GM21526 (cell line): ENCODE data around the gene RYR2.

Source experiments
- ATAC-seq: cut with Tn5 transposase; IDR thresholded peaks from one replicate; pipeline ENCODE4 v1.9.1; 2021; ENCODE audit warnings: moderate library complexity; ENCODE audit not compliant: unreplicated experiment, low FRiP score

Gene RYR2

DNA sequence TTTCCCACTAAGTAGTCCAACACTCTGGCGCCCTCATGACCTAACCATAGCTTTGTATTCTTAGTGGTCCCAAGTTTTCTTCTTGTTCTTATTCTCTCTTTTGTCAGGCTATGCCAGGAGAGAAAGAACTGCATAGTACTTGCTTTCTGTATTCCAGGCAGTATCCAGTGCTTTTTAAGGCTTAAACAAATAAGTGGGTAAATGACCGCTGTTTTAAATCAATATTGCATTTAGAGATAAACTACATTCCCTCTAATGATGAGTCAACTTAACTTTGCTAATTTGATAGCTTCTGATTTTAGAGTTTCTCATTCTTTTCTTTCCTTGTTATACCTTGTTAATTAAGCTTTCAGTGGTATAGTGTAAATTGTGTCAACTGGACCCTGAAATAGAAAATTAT, 709.1 kb downstream of the RYR2 start:
- no peak for ATAC-seq

DNA sequence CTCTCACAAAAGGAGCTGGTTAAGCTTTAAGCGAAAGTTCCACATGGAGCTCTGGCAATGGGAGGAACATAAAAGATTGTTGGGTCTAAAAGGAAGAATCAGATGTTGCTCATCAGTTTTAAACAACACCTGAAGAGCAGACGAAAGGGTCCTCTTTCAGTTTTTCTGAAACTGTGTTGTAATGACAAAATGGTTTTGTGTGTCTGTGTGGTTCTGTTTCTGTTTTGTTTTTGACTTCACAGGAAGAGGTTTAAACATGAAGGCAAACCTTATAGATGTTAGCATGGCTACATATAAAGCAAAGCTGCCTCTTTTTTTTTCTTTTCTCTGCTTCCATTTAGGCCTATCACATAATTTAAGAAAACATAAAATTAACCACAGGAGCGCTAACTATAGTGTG, 712.6 kb downstream of the RYR2 start:
- ATAC-seq: no peak

GRCh38 chr1:237756304-237756967, 714.5 kb downstream of the RYR2 start:
- no peak for ATAC-seq

DNA sequence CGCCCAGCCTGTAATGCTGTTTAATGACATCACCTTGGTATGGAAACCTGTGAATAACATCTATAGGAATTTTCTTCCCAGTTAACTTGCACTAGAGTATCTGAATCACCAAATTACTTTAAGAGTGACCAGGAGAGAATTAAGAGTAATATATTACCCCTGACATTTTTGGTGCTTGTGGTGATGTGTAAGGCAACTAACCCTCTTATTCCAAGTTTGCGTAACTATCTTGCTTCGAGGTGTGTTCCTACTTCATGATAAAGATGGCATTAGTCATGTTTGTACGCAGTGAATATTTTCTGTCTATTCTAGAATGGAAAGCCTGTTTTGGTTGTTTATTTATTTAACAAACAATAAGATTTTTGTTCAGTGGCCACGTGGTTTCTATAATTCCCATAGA, 717.4 kb downstream of the RYR2 start:
- ATAC-seq: no peak

GRCh38 chr1:237760951-237761350, 719.0 kb downstream of the RYR2 start:
- no peak for ATAC-seq

GRCh38 chr1:237763137-237763536, 721.2 kb downstream of the RYR2 start:
- no peak for ATAC-seq

- ATAC-seq: no peak
Observed at GRCh38 chr1:237763751-237764150, 721.8 kb downstream of the RYR2 start.

DNA sequence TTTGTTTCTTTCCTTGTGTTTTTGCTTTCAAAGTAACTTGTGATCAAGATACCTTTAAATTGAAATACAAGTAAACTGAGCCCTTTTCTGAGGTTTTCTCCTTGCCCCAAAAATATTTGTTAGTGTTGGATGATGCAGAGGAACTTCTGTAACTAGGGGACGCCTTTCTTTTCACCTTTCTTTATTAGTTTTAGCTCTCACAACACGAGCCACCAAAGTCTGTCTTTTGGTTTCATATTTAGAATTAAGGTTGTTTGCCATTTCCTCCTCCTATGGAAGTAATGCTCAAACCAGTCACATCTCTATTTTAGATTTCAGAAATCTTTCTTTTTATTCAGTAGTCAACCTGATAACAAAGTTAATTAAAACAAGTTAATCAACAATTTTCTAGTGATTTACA, 727.9 kb downstream of the RYR2 start:
- no peak for ATAC-seq

DNA sequence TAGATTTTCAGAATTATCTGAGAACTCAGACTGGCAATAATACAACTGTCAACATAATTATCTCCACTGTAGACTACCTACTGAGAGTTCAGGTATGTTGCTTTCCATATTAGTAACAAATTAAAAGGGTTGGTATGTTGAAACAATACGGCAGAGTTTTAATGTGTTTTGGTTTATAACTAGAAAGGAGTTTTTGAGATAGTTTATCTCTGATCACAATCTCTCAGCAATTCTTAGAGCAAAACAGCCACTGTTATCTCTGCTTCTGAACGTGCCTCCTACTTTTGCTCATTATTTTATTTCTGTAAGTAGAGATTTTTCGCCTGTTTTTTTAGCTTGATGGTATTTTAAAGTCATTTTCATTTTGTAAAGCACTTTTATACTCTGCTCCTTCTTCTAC, 730.0 kb downstream of the RYR2 start:
- ATAC-seq: no peak

GRCh38 chr1:237774246-237774645, 732.3 kb downstream of the RYR2 start:
- ATAC-seq: no peak

- ATAC-seq: no peak
Observed at GRCh38 chr1:237779356-237779755, 737.4 kb downstream of the RYR2 start.

- no peak for ATAC-seq
Observed at GRCh38 chr1:237786066-237786719, 744.2 kb downstream of the RYR2 start.

DNA sequence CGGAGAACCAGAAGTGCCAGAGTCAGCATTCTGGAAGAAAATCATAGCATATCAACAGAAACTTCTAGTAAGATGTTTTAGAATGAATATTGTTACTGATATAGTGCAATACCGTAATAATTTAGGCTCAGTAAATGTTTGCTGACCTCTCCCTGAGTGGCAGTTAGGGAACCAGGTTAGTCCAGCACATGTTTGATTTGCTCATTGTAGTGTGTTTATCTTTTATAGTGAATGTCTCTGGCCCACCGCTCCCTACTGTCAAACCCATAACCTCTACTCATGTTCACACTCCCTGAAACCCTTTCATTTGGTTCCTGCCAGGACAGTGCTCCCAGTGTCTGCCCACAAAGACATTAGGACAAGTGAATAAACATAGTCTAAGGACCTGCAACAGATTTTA, 746.1 kb downstream of the RYR2 start:
- ATAC-seq: no peak

DNA sequence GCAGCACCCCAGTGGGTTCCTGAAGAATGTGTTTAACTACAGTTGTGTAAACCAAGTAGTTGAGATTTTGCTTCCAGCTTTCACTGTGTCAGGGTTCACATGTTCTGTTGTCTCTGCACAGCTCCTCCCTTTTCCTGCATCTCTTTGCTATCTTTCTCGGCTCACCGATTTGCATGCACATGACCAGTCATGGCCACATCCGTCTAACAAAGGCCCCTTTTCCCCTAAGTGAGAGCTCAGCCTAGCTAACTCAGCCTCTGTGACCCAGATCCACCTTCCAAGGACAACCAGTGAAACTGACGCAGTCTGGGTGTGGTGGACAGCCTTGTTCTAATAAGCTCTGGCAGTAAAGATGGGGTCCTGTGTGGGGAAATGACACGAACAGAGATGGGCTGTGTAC, 747.6 kb downstream of the RYR2 start:
- ATAC-seq: no peak

- no peak for ATAC-seq
Observed at GRCh38 chr1:237791592-237791991, 749.6 kb downstream of the RYR2 start.

DNA sequence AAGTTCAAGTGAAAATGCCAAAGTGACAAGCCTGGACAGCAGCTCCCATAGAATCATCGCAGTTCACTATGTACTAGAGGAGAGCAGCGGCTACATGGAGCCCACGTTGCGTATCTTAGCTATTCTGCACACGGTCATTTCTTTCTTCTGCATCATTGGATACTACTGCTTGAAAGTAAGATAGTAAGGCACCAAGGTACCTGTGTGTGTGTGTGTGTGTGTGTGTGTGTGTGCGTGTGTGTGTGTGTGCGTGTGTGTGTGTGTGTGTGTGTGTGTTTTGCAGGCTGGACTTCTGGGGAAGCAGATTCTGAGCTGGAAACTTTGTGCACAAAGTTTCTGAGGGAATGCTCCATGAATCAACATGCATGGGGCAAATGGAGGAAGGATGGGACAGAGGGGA, 750.2 kb downstream of the RYR2 start:
- ATAC-seq: no peak

DNA sequence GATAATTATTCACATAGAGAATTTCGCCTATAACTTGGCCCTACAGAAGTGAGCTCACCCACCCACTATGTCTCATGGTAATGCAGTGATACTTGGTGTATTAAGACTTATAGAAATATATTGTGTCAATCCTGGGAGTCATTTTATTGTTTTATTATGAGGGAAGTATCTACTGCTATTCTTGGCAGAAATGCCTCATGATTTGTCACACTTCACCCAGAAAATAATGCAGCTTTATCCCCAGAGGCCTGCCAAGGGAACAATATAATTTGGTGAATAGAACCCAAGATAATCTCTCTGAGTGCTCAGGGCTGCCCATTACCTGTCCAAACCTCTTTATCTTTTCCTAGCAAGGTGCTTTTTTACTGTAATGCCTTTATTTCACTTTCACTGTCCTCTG, 750.7 kb downstream of the RYR2 start:
- no peak for ATAC-seq

DNA sequence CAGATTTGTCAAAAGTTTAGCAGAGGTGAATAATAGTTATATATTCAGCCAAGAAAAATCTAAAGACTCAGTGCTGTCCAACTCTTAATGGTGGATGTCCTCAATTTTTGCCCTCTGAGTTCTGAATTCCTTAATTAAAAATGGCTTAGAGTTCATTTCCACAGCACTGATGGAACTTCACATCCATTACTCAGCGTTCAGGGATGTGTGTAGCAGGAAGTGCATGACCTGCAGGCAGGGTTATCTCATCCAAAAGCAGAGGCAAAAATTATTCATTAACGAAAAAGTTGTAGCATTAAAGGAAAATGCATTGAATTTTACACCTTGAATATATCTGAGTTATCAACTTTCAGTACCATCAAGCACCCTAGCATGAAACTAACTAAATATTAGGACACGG, 752.1 kb downstream of the RYR2 start:
- ATAC-seq: no peak

DNA sequence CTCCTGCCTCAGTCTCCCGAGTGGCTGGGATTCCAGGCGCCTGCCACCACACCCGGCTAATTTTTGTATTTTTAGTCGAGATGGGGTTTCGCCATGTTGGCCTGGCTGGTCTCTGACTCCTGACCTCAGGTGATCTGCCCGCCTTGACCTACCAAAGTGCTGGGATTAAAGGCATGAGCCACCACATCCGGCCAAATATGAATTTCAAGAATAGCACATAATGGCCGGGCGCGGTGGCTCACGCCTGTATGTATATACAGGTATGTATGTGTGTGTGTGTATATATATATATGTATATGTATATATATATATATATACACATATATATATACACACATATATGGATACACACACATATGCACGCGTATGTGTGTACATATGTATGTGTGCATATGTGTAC, 753.6 kb downstream of the RYR2 start:
- ATAC-seq: no peak

DNA sequence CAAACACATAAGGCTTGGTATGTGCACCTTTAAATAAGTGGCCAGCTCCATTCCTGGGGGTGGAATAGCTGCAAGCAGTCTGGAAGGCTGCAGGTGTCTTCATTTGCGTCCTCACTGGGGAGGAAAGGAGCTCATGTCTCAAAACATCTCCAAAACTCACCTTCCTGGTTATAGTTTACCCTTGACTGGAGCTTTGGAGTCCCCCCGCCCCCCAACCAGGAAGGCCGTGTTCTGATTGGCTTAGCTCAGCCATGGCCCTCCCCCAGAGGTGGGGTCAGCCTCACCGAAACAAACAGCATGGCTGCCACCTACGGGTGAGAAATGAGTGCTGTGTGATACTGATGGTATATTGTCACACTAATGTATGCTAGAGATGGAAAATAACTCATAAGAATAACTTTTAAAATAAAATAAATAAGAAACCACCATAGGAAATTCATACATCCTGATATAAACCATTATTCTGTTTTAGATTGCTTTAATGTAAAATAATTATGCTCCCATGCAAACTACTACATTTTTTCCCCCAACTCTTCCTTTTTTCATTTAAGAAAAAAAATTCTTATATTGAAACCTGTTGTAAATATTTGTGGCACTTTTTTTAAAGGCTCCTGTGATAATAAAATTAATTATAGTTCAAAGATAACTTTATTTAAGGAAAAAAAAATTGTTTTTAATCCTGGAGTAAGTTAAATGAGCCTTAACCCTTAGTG, 757.9 kb downstream of the RYR2 start:
- peak; percentile 95 for ATAC-seq

- ATAC-seq: no peak
Observed at GRCh38 chr1:237804516-237804915, 762.5 kb downstream of the RYR2 start.

DNA sequence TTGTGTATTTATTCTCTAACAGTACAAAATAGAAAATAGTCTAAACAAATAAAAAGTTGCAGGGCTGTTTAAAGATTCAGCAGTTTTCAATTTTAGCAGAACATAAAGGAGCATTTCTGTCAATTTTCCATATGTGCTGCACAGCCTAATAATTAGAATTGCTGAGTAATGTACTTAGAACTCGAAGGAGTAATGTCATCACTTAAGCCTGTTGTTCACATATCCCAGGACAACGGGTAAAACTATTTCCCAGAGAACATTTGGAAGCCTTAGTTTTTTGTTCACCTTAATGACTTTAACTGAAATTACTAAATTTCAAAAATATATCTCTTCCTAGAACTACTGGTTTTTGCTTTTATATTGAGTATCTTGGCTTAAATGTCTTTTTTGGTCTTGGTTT, 767.1 kb downstream of the RYR2 start:
- no peak for ATAC-seq
